WTC11 (cell line): ENCODE measurements around the gene SLTM.

Source experiments
- KAT7 ChIP-seq: sonication (generic); formaldehyde crosslinking; IDR thresholded peaks from 2 replicates; pipeline ENCODE4 v1.8.1; 2023; ENCODE audit warnings: missing genetic modification reagents, mild to moderate bottlenecking, borderline replicate concordance
- PREB ChIP-seq: sonication (generic); formaldehyde crosslinking; IDR thresholded peaks from 2 replicates; pipeline ENCODE4 v1.8.1; 2022; ENCODE audit warnings: mild to moderate bottlenecking, missing genetic modification reagents, moderate library complexity, borderline replicate concordance
- SP1 ChIP-seq: sonication (generic); formaldehyde crosslinking; conservative IDR thresholded peaks from 2 replicates; pipeline ENCODE4 v1.8.1; 2022; ENCODE audit warnings: missing genetic modification reagents
- TEAD1 ChIP-seq: sonication (generic); formaldehyde crosslinking; IDR thresholded peaks from 2 replicates; pipeline ENCODE4 v1.8.0; 2022; ENCODE audit warnings: mild to moderate bottlenecking, missing genetic modification reagents
- USF2 ChIP-seq: sonication (generic); formaldehyde crosslinking; IDR thresholded peaks from 2 replicates; pipeline ENCODE4 v1.8.1; 2023; ENCODE audit warnings: mild to moderate bottlenecking, missing genetic modification reagents, moderate library complexity
- TF ChIP-seq, protein P1 (sequence below): sonication (generic); formaldehyde crosslinking; conservative IDR thresholded peaks from 2 replicates; pipeline ENCODE4 v1.8.1; 2022; ENCODE audit warnings: mild to moderate bottlenecking, missing genetic modification reagents
- TF ChIP-seq, protein P2 (sequence below): fragments of 200-600 bp; IDR thresholded peaks from 2 replicates; pipeline ENCODE4 v1.8.0; 2022; ENCODE audit warnings: antibody characterized with exemption

- TF ChIP-seq TEAD1 (no peak), PREB (CRISPR knock-in tag) (no peak), USF2 (CRISPR knock-in tag) (no peak), SP1 (CRISPR knock-in tag) (no peak), KAT7 (CRISPR knock-in tag) (no peak)
- TF ChIP-seq, protein P1, sequence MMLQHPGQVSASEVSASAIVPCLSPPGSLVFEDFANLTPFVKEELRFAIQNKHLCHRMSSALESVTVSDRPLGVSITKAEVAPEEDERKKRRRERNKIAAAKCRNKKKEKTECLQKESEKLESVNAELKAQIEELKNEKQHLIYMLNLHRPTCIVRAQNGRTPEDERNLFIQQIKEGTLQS (CRISPR knock-in tag): no peak
- TF ChIP-seq, protein P2, sequence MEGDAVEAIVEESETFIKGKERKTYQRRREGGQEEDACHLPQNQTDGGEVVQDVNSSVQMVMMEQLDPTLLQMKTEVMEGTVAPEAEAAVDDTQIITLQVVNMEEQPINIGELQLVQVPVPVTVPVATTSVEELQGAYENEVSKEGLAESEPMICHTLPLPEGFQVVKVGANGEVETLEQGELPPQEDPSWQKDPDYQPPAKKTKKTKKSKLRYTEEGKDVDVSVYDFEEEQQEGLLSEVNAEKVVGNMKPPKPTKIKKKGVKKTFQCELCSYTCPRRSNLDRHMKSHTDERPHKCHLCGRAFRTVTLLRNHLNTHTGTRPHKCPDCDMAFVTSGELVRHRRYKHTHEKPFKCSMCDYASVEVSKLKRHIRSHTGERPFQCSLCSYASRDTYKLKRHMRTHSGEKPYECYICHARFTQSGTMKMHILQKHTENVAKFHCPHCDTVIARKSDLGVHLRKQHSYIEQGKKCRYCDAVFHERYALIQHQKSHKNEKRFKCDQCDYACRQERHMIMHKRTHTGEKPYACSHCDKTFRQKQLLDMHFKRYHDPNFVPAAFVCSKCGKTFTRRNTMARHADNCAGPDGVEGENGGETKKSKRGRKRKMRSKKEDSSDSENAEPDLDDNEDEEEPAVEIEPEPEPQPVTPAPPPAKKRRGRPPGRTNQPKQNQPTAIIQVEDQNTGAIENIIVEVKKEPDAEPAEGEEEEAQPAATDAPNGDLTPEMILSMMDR: no peak
Observed at GRCh38 chr15:58852347-58852746, 81.1 kb downstream of the SLTM start.
